ENCODE measurements around the gene MOB3B.

Gene MOB3B

GRCh38 chr9:27431543-27432147, 98.0 kb downstream of the MOB3B start:
- H3K9ac ChIP-seq (ENCODE audit: low read length), result no peak overlapping the region
- H3K36me3 ChIP-seq (ENCODE audit: control insufficient read depth, insufficient read depth, low read length), result no peaks in the 10 kb centered on the region
- H3K4me3 ChIP-seq (ENCODE audit: low read length), result no peak overlapping the region
- peaks cover 19% of the 10 kb centered on the region for H3K4me1 ChIP-seq (ENCODE audit: control insufficient read depth, insufficient read depth, low read length)
- H3K27me3 ChIP-seq (ENCODE audit: control insufficient read depth, insufficient read depth, low read length), result no peaks in the 10 kb centered on the region
- H3K27ac ChIP-seq (ENCODE audit: low read depth, low read length), result peak overlapping the region; percentile 41

GRCh38 chr9:27430750-27431535, 98.7 kb downstream of the MOB3B start:
- Histone ChIP-seq H3K27ac (ENCODE audit: low read depth, low read length) (peak overlapping the region; percentile 41), H3K27me3 (ENCODE audit: control insufficient read depth, insufficient read depth, low read length) (no peaks in the 10 kb centered on the region), H3K9ac (ENCODE audit: low read length) (no peak overlapping the region), H3K4me3 (ENCODE audit: low read length) (no peak overlapping the region), H3K4me1 (ENCODE audit: control insufficient read depth, insufficient read depth, low read length) (peaks cover 19% of the 10 kb centered on the region), H3K36me3 (ENCODE audit: control insufficient read depth, insufficient read depth, low read length) (no peaks in the 10 kb centered on the region)

GRCh38 chr9:27429917-27430316, 99.7 kb downstream of the MOB3B start:
- Histone ChIP-seq H3K9ac (ENCODE audit: low read length) (no peak overlapping the region), H3K27ac (ENCODE audit: low read depth, low read length) (no peak overlapping the region), H3K36me3 (ENCODE audit: control insufficient read depth, insufficient read depth, low read length) (no peaks in the 10 kb centered on the region), H3K4me3 (ENCODE audit: low read length) (no peak overlapping the region), H3K4me1 (ENCODE audit: control insufficient read depth, insufficient read depth, low read length) (peaks cover 19% of the 10 kb centered on the region), H3K27me3 (ENCODE audit: control insufficient read depth, insufficient read depth, low read length) (no peaks in the 10 kb centered on the region)

GRCh38 chr9:27429436-27429835, 100.2 kb downstream of the MOB3B start:
- Histone ChIP-seq H3K36me3 (ENCODE audit: control insufficient read depth, insufficient read depth, low read length) (no peaks in the 10 kb centered on the region), H3K9ac (ENCODE audit: low read length) (no peak overlapping the region), H3K27ac (ENCODE audit: low read depth, low read length) (no peak overlapping the region), H3K4me1 (ENCODE audit: control insufficient read depth, insufficient read depth, low read length) (peaks cover 19% of the 10 kb centered on the region), H3K27me3 (ENCODE audit: control insufficient read depth, insufficient read depth, low read length) (no peaks in the 10 kb centered on the region), H3K4me3 (ENCODE audit: low read length) (no peak overlapping the region)

- Histone ChIP-seq H3K4me3 (ENCODE audit: low read length) (no peak overlapping the region), H3K4me1 (ENCODE audit: control insufficient read depth, insufficient read depth, low read length) (peaks cover 12% of the 10 kb centered on the region), H3K36me3 (ENCODE audit: control insufficient read depth, insufficient read depth, low read length) (no peaks in the 10 kb centered on the region), H3K27ac (ENCODE audit: low read depth, low read length) (no peak overlapping the region), H3K9ac (ENCODE audit: low read length) (no peak overlapping the region), H3K27me3 (ENCODE audit: control insufficient read depth, insufficient read depth, low read length) (no peaks in the 10 kb centered on the region)
These were observed 101.1 kb downstream of the MOB3B start for GRCh38 chr9:27428551-27428950.

- Histone ChIP-seq H3K9ac (ENCODE audit: low read length) (no peak overlapping the region), H3K27me3 (ENCODE audit: control insufficient read depth, insufficient read depth, low read length) (no peaks in the 10 kb centered on the region), H3K4me3 (ENCODE audit: low read length) (no peak overlapping the region), H3K27ac (ENCODE audit: low read depth, low read length) (no peak overlapping the region), H3K4me1 (ENCODE audit: control insufficient read depth, insufficient read depth, low read length) (peaks cover 4% of the 10 kb centered on the region), H3K36me3 (ENCODE audit: control insufficient read depth, insufficient read depth, low read length) (no peaks in the 10 kb centered on the region)
These were observed 102.4 kb downstream of the MOB3B start for GRCh38 chr9:27427272-27427643.

GRCh38 chr9:27426511-27427271, 102.9 kb downstream of the MOB3B start:
- no peak overlapping the region for H3K4me3 ChIP-seq (ENCODE audit: low read length)
- no peaks in the 10 kb centered on the region for H3K36me3 ChIP-seq (ENCODE audit: control insufficient read depth, insufficient read depth, low read length)
- no peak overlapping the region for H3K9ac ChIP-seq (ENCODE audit: low read length)
- H3K27me3 ChIP-seq (ENCODE audit: control insufficient read depth, insufficient read depth, low read length), result no peaks in the 10 kb centered on the region
- H3K4me1 ChIP-seq (ENCODE audit: control insufficient read depth, insufficient read depth, low read length), result peaks cover 3% of the 10 kb centered on the region
- H3K27ac ChIP-seq (ENCODE audit: low read depth, low read length), result no peak overlapping the region

- no peak overlapping the region for H3K9ac ChIP-seq (ENCODE audit: low read length)
- no peaks in the 10 kb centered on the region for H3K36me3 ChIP-seq (ENCODE audit: control insufficient read depth, insufficient read depth, low read length)
- H3K4me3 ChIP-seq (ENCODE audit: low read length), result no peak overlapping the region
- H3K27ac ChIP-seq (ENCODE audit: low read depth, low read length), result no peak overlapping the region
- H3K4me1 ChIP-seq (ENCODE audit: control insufficient read depth, insufficient read depth, low read length), result no peaks in the 10 kb centered on the region
- H3K27me3 ChIP-seq (ENCODE audit: control insufficient read depth, insufficient read depth, low read length), result no peaks in the 10 kb centered on the region
These were observed 103.6 kb downstream of the MOB3B start for GRCh38 chr9:27425827-27426510.

GRCh38 chr9:27423915-27424710, 105.5 kb downstream of the MOB3B start:
- no peaks in the 10 kb centered on the region for H3K36me3 ChIP-seq (ENCODE audit: control insufficient read depth, insufficient read depth, low read length)
- no peak overlapping the region for H3K9ac ChIP-seq (ENCODE audit: low read length)
- H3K27me3 ChIP-seq (ENCODE audit: control insufficient read depth, insufficient read depth, low read length), result no peaks in the 10 kb centered on the region
- no peaks in the 10 kb centered on the region for H3K4me1 ChIP-seq (ENCODE audit: control insufficient read depth, insufficient read depth, low read length)
- H3K27ac ChIP-seq (ENCODE audit: low read depth, low read length), result no peak overlapping the region
- H3K4me3 ChIP-seq (ENCODE audit: low read length), result no peak overlapping the region

- H3K27me3 ChIP-seq (ENCODE audit: control insufficient read depth, insufficient read depth, low read length), result no peaks in the 10 kb centered on the region
- H3K4me3 ChIP-seq (ENCODE audit: low read length), result no peak overlapping the region
- H3K4me1 ChIP-seq (ENCODE audit: control insufficient read depth, insufficient read depth, low read length), result no peaks in the 10 kb centered on the region
- H3K9ac ChIP-seq (ENCODE audit: low read length), result no peak overlapping the region
- H3K36me3 ChIP-seq (ENCODE audit: control insufficient read depth, insufficient read depth, low read length), result no peaks in the 10 kb centered on the region
- H3K27ac ChIP-seq (ENCODE audit: low read depth, low read length), result no peak overlapping the region
These were observed 107.3 kb downstream of the MOB3B start for GRCh38 chr9:27422279-27422834.

GRCh38 chr9:27421577-27421976, 108.0 kb downstream of the MOB3B start:
- Histone ChIP-seq H3K27ac (ENCODE audit: low read depth, low read length) (no peak overlapping the region), H3K9ac (ENCODE audit: low read length) (no peak overlapping the region), H3K4me3 (ENCODE audit: low read length) (no peak overlapping the region), H3K27me3 (ENCODE audit: control insufficient read depth, insufficient read depth, low read length) (no peaks in the 10 kb centered on the region), H3K36me3 (ENCODE audit: control insufficient read depth, insufficient read depth, low read length) (no peaks in the 10 kb centered on the region), H3K4me1 (ENCODE audit: control insufficient read depth, insufficient read depth, low read length) (no peaks in the 10 kb centered on the region)
